SK-N-SH treated with all-trans-retinoic acid at 6 μM for 48 hours (cell line): ENCODE data around the gene NINJ1.

ENCODE experiments used
- ATAC-seq: fragments of 200-7000 bp; cut with Tn5 transposase; 3 replicates; pipeline ENCODE4 v1.9.1; 2020; ENCODE audit warnings: mild to moderate bottlenecking, moderate library complexity
- ARNTL ChIP-seq: fragments of 450-650 bp; formaldehyde crosslinking; IDR thresholded peaks from 2 replicates; pipeline ENCODE4 v1.5.0; 2020; ENCODE audit warnings: low read depth, mild to moderate bottlenecking, moderate library complexity, borderline replicate concordance
- CREB5 ChIP-seq: fragments of 250-450 bp; sonication (Bioruptor Pico); IDR thresholded peaks from 2 replicates; pipeline ENCODE4 v1.5.1; 2020; ENCODE audit warnings: low read depth, mild to moderate bottlenecking, moderate library complexity
- CSDC2 ChIP-seq: fragments of 250-450 bp; sonication (Bioruptor Pico); IDR thresholded peaks from 2 replicates; pipeline ENCODE4 v1.5.0; 2020; ENCODE audit warnings: mild to moderate bottlenecking, moderate library complexity
- CSRNP3 ChIP-seq: fragments of 250-450 bp; sonication (Bioruptor Pico); IDR thresholded peaks from 2 replicates; pipeline ENCODE4 v1.5.1; 2021; ENCODE audit warnings: mild to moderate bottlenecking, moderate library complexity
- ESRRG ChIP-seq: fragments of 250-450 bp; sonication (Bioruptor Pico); IDR thresholded peaks from 2 replicates; pipeline ENCODE4 v1.6.1; 2021; ENCODE audit warnings: mild to moderate bottlenecking
- GLIS3 ChIP-seq: fragments of 250-450 bp; sonication (Bioruptor Pico); IDR thresholded peaks from 2 replicates; pipeline ENCODE4 v1.5.0; 2020; ENCODE audit warnings: mild to moderate bottlenecking, moderate library complexity
- PATZ1 ChIP-seq: fragments of 250-450 bp; sonication (Bioruptor Pico); IDR thresholded peaks from 2 replicates; pipeline ENCODE4 v1.8.0; 2020; ENCODE audit warnings: mild to moderate bottlenecking, moderate library complexity, borderline replicate concordance
- POU6F1 ChIP-seq: fragments of 250-450 bp; sonication (Bioruptor Pico); IDR thresholded peaks from 2 replicates; pipeline ENCODE4 v1.8.0; 2021; ENCODE audit warnings: low read depth, mild to moderate bottlenecking, moderate library complexity, borderline replicate concordance
- RARB ChIP-seq: fragments of 250-450 bp; sonication (Bioruptor Pico); IDR thresholded peaks from 2 replicates; pipeline ENCODE4 v1.8.0; 2021; ENCODE audit warnings: mild to moderate bottlenecking, moderate library complexity
- SNAI2 ChIP-seq: fragments of 250-450 bp; sonication (Bioruptor Pico); IDR thresholded peaks from 2 replicates; pipeline ENCODE4 v1.5.0; 2020; ENCODE audit warnings: mild to moderate bottlenecking, moderate library complexity
- TOX ChIP-seq: fragments of 250-450 bp; sonication (Bioruptor Pico); IDR thresholded peaks from 2 replicates; pipeline ENCODE4 v1.8.0; 2021; ENCODE audit warnings: mild to moderate bottlenecking, moderate library complexity, borderline replicate concordance
- TSHZ2 ChIP-seq: fragments of 250-450 bp; sonication (Bioruptor Pico); IDR thresholded peaks from 2 replicates; pipeline ENCODE4 v1.5.0; 2020; ENCODE audit warnings: mild to moderate bottlenecking, moderate library complexity
- ZC3H10 ChIP-seq: fragments of 250-450 bp; sonication (Bioruptor Pico); IDR thresholded peaks from 2 replicates; pipeline ENCODE4 v1.5.1; 2021; ENCODE audit warnings: mild to moderate bottlenecking, moderate library complexity
- ZNF70 ChIP-seq: fragments of 450-650 bp; formaldehyde crosslinking; IDR thresholded peaks from 2 replicates; pipeline ENCODE4 v1.5.0; 2020; ENCODE audit warnings: mild to moderate bottlenecking, moderate library complexity
- ZNF8 ChIP-seq: fragments of 450-650 bp; formaldehyde crosslinking; IDR thresholded peaks from 2 replicates; pipeline ENCODE4 v1.5.0; 2020; ENCODE audit warnings: mild to moderate bottlenecking, moderate library complexity

The NINJ1 gene

GRCh38 chr9:93166699-93167098, 32.6 kb upstream of the NINJ1 start:
- TF ChIP-seq ESRRG (CRISPR knock-in tag) (no peak), SNAI2 (CRISPR knock-in tag) (no peak), TSHZ2 (no peak), POU6F1 (CRISPR knock-in tag) (no peak), CSRNP3 (CRISPR knock-in tag) (no peak), GLIS3 (CRISPR knock-in tag) (no peak), CSDC2 (CRISPR knock-in tag) (no peak), RARB (CRISPR knock-in tag) (no peak), ZC3H10 (CRISPR knock-in tag) (no peak), TOX (CRISPR knock-in tag) (no peak)
- ATAC-seq: no peak

GRCh38 chr9:93164085-93164484, 30.0 kb upstream of the NINJ1 start:
- TF ChIP-seq TOX (CRISPR knock-in tag): no peak
- TF ChIP-seq CREB5 (CRISPR knock-in tag): no peak
- no peak for TF ChIP-seq TSHZ2
- no peak for TF ChIP-seq PATZ1 (CRISPR knock-in tag)
- no peak for TF ChIP-seq ESRRG (CRISPR knock-in tag)
- TF ChIP-seq ARNTL (CRISPR knock-in tag): no peak
- no peak for TF ChIP-seq ZNF8 (CRISPR knock-in tag)
- TF ChIP-seq SNAI2 (CRISPR knock-in tag): no peak
- TF ChIP-seq ZNF70: no peak
- TF ChIP-seq POU6F1 (CRISPR knock-in tag): no peak
- TF ChIP-seq CSRNP3 (CRISPR knock-in tag): no peak
- no peak for TF ChIP-seq GLIS3 (CRISPR knock-in tag)
- TF ChIP-seq ZC3H10 (CRISPR knock-in tag): no peak

More at GRCh38 chr9:93164085-93164484, 30.0 kb upstream of the NINJ1 start:
- no peak for ATAC-seq
